Measurements from ENCODE around the gene SBF2.

The SBF2 gene

DNA sequence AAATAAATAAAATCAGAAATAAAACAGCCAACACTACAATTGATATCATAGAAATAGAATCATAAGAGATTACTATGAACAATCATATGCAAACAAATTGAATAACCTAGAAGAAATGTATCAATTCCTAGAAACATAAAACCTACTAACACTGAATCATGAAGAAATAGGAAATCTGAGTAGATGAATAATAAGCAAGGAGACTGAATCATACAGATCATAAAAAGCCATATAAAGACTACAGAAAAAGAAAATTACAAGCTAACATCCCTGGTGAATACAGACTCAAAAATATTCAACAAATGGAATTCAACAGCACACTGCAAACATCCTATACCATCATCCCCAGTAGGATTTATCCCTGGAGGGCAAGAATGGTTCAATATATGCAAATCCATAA is 135.6 kb downstream of the SBF2 start:
- no peak overlapping the region for H3K4me3 ChIP-seq (ENCODE audit: low read depth, low read length)
- TF ChIP-seq, protein P1, sequence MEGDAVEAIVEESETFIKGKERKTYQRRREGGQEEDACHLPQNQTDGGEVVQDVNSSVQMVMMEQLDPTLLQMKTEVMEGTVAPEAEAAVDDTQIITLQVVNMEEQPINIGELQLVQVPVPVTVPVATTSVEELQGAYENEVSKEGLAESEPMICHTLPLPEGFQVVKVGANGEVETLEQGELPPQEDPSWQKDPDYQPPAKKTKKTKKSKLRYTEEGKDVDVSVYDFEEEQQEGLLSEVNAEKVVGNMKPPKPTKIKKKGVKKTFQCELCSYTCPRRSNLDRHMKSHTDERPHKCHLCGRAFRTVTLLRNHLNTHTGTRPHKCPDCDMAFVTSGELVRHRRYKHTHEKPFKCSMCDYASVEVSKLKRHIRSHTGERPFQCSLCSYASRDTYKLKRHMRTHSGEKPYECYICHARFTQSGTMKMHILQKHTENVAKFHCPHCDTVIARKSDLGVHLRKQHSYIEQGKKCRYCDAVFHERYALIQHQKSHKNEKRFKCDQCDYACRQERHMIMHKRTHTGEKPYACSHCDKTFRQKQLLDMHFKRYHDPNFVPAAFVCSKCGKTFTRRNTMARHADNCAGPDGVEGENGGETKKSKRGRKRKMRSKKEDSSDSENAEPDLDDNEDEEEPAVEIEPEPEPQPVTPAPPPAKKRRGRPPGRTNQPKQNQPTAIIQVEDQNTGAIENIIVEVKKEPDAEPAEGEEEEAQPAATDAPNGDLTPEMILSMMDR (IDR thresholded peaks at IDR 0.05; ENCODE audit: low read depth, low read length), result no peak
- DNase-seq (ENCODE audit: low read depth, low spot score), result no peak
- in situ Hi-C loops (cut with HindIII; ENCODE audit: low sequenced_read_pairs), result no loop called here

DNA sequence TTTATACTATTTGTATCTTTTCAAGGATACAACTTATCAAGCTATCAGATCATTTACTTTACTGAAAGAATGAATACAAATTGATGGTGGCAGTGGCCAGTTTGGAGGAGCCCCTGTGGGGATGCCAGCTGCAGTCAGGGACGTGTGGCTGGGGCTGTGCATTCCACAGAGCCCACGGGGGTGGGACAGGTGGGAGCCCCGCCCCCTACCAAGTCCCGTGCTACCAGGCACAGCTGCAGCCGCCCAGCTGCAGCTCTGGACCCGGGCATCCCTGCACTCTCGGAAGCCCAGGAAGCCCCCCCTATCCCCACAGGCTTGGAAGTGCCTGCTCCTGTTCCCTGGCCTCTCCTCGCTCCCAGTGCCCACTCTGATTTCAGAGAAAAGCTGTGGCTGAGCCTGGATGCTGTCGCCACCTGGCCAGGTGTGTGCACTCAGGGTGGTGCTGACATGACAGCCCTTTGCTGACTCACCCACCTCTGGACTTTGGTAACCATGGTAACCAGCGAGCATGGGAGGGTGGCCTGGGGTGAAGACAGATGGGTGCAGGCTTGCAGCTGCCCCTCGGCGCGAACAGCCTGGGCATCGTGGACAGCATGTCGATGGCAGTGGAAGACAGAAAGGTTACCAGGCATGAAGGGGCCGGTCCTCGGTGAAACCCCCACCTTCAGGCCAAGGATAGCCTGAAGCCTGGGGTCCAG is 138.1 kb downstream of the SBF2 start:
- H3K4me3 ChIP-seq (ENCODE audit: low read depth, low read length), result no peak overlapping the region
- in situ Hi-C loops (cut with HindIII; ENCODE audit: low sequenced_read_pairs), result no loop called here
- no peak for DNase-seq (ENCODE audit: low read depth, low spot score)

DNA sequence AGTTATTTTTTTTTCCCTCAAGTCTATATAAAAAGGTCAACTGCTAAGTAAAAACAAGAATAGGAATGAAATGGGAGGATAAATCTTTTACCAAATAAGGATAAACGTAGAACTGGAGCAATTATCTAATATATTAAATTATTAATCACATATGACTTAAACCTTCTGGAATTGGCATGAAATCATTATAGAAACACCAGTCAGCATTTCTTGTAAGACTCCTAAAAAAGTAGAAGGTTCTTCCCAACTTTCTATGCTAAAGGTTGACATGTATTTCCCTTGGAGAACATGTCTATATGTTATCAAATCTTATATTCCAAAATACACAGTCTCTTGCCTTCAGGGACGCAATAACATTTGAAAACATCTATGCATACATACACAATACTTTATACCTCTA is 143.2 kb downstream of the SBF2 start:
- TF ChIP-seq, protein P1 (IDR thresholded peaks at IDR 0.05; ENCODE audit: low read depth, low read length), result no peak
- in situ Hi-C loops (cut with HindIII; ENCODE audit: low sequenced_read_pairs), result no loop called here
- H3K4me3 ChIP-seq (ENCODE audit: low read depth, low read length), result no peak overlapping the region

More for the DNA sequence above, 138.1 kb downstream of the SBF2 start:
- TF ChIP-seq, protein P1 (IDR thresholded peaks at IDR 0.05; ENCODE audit: low read depth, low read length), result no peak

DNA sequence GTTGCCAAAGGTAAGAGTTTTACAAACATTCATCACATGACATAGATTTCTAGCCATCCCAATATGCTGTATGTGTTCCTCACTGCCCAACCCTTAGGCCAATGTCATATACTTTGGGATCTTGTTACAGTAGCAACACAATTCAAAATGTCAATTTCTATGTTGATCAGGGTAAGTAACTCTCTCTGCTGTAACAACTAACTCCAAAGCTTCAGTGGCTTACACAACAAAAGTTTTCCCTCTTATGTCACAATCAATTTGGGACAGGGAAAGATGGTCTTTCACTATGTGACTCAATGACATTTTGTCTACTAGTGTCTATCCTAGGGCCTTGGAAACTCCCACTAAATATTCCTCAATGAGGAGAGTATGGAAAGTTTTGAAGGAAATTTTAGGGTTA is 144.5 kb downstream of the SBF2 start:
- TF ChIP-seq, protein P1 (IDR thresholded peaks at IDR 0.05; ENCODE audit: low read depth, low read length), result no peak
- in situ Hi-C loops (cut with HindIII; ENCODE audit: low sequenced_read_pairs), result no loop called here
- DNase-seq (ENCODE audit: low read depth, low spot score), result no peak
- H3K4me3 ChIP-seq (ENCODE audit: low read depth, low read length), result no peak overlapping the region

More for the DNA sequence above, 143.2 kb downstream of the SBF2 start:
- no peak for DNase-seq (ENCODE audit: low read depth, low spot score)

DNA sequence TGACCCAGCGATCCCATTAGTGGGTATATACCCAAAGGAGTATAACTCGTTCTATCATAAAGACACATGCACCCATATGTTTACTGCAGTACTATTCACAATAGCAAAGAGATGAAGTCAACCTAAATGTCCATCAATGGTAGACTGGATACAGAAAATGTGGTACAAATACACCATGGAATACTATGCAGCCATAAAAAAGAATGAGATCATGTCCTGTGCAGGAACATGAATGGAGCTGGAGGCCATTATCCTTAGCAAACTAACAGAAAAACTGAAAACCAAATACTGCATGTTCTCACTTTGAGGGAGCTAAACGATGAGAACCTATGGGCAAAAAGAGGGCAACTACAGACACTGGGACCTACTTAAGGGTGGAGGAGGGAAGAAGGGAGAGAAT is 146.8 kb downstream of the SBF2 start:
- in situ Hi-C loops (cut with HindIII; ENCODE audit: low sequenced_read_pairs), result no loop called here
- no peak overlapping the region for H3K4me3 ChIP-seq (ENCODE audit: low read depth, low read length)
- DNase-seq (ENCODE audit: low read depth, low spot score), result no peak
- TF ChIP-seq, protein P1 (IDR thresholded peaks at IDR 0.05; ENCODE audit: low read depth, low read length), result no peak

DNA sequence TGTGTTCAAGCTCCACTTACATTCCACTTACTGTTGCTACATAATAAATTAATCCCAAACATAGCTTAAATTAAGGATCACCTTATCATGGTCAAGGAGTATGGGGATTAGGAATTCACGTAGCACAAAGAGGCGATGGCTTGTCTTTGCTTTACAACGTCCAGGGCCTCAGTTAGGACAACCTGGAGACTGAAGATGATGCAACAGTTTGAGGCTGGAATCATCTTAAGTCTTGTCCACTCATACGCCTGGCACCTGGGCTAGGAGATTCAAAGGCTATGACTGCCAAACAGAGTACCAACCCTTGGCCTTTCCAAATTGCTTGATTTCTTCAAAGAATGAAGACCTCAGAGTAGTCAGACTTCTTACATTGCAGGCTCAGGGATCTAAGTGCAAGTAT is 149.1 kb downstream of the SBF2 start:
- in situ Hi-C loops (cut with HindIII; ENCODE audit: low sequenced_read_pairs), result no loop called here
- H3K4me3 ChIP-seq (ENCODE audit: low read depth, low read length), result no peak overlapping the region
- TF ChIP-seq, protein P1 (IDR thresholded peaks at IDR 0.05; ENCODE audit: low read depth, low read length), result no peak
- no peak for DNase-seq (ENCODE audit: low read depth, low spot score)

Measured in astrocyte of the spinal cord (primary cell).